22Rv1 (cell line): Measurements from ENCODE around the gene ASXL1.

Source experiments
- H3K27ac ChIP-seq: fragments of 450-650 bp; 2 replicates; pipeline ENCODE4 v1.5.1; 2017
- CTCF ChIP-seq: fragments of 450-650 bp; IDR thresholded peaks from 2 replicates; pipeline ENCODE4 v1.5.1; 2017; ENCODE audit warnings: mild to moderate bottlenecking
- ZFX ChIP-seq: fragments of 450-650 bp; IDR thresholded peaks from 2 replicates; pipeline ENCODE4 v1.6.1; 2017; ENCODE audit warnings: antibody characterized with exemption, borderline replicate concordance

ASXL1 gene

GRCh38 chr20:32358883-32359632 is 927 bp downstream of the ASXL1 start:
- no peak for TF ChIP-seq CTCF
- no peak for TF ChIP-seq ZFX
- H3K27ac ChIP-seq = peak overlapping the region; percentile 90

GRCh38 chr20:32359633-32360332 is 1.7 kb downstream of the ASXL1 start:
- peak overlapping the region; percentile 90 for H3K27ac ChIP-seq
- TF ChIP-seq CTCF = no peak
- TF ChIP-seq ZFX = no peak

- no peak overlapping the region for H3K27ac ChIP-seq
- TF ChIP-seq CTCF (no peak), ZFX (no peak)
Observed at GRCh38 chr20:32360333-32360634, 2.2 kb downstream of the ASXL1 start.

- H3K27ac ChIP-seq = no peak overlapping the region
- no peak for TF ChIP-seq ZFX
- TF ChIP-seq CTCF = no peak
Observed at GRCh38 chr20:32362901-32363364, 4.8 kb downstream of the ASXL1 start.

- no peak for TF ChIP-seq ZFX
- no peak for TF ChIP-seq CTCF
- H3K27ac ChIP-seq = no peak overlapping the region
Observed at GRCh38 chr20:32363492-32363891, 5.4 kb downstream of the ASXL1 start.

GRCh38 chr20:32364554-32365208 is 6.5 kb downstream of the ASXL1 start:
- TF ChIP-seq CTCF = no peak
- TF ChIP-seq ZFX = no peak
- no peak overlapping the region for H3K27ac ChIP-seq

GRCh38 chr20:32365564-32365963 is 7.4 kb downstream of the ASXL1 start:
- no peak overlapping the region for H3K27ac ChIP-seq
- no peak for TF ChIP-seq ZFX
- no peak for TF ChIP-seq CTCF
